ENCODE results near the gene SARDH.

The SARDH gene

DNA sequence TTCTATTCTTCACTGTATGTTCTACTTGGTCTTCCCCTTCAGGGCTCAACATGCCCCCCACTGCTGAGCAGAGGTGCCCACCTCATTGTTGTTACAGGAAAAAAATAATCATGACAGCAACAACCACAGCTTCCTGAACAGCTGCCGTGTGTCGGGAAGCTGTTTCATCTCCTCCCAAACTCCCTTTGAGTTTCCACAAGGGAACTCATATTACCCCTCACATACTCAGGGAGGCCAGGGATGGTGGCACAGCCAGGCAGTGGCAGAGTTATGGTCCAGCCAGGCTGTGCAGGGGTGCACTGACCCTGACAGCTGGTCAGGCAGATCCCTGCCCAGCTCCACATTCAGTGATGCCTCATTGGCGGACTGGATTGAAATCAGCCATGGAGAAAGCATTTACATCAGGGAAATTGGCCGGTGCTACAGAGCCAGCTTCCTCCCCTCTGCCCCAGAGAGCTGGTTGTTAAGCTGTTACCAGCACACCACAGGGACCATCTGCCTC is 37.3 kb downstream of the SARDH start:
- no peak overlapping the region for H3K4me3 ChIP-seq (ENCODE audit: control insufficient read depth, low read depth, low read length)
- DNase-seq (ENCODE audit: low read depth), result no peak
- TF ChIP-seq, protein P1, sequence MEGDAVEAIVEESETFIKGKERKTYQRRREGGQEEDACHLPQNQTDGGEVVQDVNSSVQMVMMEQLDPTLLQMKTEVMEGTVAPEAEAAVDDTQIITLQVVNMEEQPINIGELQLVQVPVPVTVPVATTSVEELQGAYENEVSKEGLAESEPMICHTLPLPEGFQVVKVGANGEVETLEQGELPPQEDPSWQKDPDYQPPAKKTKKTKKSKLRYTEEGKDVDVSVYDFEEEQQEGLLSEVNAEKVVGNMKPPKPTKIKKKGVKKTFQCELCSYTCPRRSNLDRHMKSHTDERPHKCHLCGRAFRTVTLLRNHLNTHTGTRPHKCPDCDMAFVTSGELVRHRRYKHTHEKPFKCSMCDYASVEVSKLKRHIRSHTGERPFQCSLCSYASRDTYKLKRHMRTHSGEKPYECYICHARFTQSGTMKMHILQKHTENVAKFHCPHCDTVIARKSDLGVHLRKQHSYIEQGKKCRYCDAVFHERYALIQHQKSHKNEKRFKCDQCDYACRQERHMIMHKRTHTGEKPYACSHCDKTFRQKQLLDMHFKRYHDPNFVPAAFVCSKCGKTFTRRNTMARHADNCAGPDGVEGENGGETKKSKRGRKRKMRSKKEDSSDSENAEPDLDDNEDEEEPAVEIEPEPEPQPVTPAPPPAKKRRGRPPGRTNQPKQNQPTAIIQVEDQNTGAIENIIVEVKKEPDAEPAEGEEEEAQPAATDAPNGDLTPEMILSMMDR (IDR thresholded peaks at IDR 0.05; ENCODE audit: control insufficient read depth, insufficient read depth, low read depth, low read length, missing control alignments), result no peak

DNA sequence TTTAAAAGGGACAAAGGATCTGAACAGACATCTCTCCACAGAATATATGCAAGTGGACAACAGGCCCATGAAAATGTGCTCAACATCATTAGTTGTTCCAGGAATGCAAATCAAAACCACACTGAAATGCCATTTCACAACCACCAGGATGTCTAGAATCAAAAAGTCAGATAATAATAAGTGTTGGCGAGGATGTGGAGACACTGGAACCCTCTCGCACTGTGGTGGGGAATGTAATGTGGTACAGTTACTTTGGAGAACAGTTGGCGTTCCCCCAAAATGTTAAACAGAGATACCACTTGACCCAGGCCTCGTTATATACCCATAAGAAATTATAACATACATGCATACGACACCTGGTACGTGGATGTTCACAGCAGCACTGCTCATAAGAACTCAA is 38.6 kb downstream of the SARDH start:
- no peak overlapping the region for H3K4me3 ChIP-seq (ENCODE audit: control insufficient read depth, low read depth, low read length)
- TF ChIP-seq, protein P1 (IDR thresholded peaks at IDR 0.05; ENCODE audit: control insufficient read depth, insufficient read depth, low read depth, low read length, missing control alignments), result no peak
- DNase-seq (ENCODE audit: low read depth), result no peak

DNA sequence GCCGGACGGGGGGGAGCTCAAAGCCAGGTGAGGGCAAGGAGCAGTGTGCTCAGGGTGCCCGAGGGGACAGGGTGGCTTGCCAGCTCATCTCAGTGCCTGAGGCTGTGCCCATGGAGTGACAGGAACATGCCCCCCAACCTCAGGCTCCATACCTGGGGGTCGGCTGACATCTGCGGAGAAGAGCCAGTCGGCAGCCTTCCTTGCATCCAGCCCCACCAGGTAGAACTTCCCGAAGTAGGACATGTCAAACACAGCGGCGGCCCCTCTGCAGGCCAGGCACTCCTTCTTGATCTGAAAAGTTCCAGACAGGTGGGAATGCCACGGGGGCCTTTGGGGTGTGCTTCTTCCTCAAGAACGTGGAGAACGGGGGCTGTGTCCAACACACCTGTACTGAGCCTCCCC is 42.1 kb downstream of the SARDH start:
- H3K4me3 ChIP-seq (ENCODE audit: control insufficient read depth, low read depth, low read length), result no peak overlapping the region
- DNase-seq (ENCODE audit: low read depth), result no peak
- TF ChIP-seq, protein P1 (IDR thresholded peaks at IDR 0.05; ENCODE audit: control insufficient read depth, insufficient read depth, low read depth, low read length, missing control alignments), result no peak

GRCh38 chr9:133694686-133695085 is 43.5 kb downstream of the SARDH start:
- TF ChIP-seq, protein P1 (IDR thresholded peaks at IDR 0.05; ENCODE audit: control insufficient read depth, insufficient read depth, low read depth, low read length, missing control alignments), result no peak
- no peak for DNase-seq (ENCODE audit: low read depth)
- H3K4me3 ChIP-seq (ENCODE audit: control insufficient read depth, low read depth, low read length), result no peak overlapping the region

DNA sequence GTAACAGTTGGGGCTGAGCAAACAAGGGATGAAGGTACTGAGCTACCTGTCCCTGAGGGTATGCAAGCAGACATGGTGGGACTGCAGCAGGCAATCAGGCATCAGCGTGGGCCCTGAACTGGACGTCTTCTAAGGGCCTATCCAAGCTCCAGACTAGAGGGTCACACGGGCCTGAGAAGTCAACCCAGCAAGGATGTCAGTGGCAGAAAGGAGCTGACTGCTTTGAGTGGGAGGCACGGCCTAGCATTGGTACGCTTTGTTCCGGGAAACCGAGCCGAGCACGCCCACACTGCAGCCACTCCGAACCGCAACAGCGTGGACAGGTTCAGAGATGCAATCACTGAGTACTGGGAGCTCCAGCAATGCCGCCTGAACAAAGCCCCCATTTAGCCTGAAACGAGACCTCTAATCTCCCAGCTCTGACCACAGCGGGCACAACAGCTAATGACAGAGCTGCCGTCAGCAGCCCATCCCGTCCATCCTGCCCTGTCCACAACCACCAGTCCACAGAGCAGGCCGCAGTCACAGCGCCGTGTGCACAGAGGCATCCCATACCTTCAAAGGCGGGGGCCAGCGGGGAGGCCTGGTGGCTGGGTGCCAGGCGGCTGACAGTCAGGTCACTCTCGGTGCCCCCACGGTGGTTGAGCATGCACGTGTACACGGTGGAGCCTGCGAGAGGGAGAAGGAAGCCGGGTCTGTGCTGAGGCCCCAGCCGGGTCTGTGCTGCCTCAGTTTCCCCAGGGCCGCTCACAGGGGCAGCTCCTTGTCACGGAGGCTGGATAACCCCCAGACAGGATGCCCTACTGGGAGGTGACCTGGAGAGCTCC is 44.2 kb downstream of the SARDH start:
- DNase-seq (ENCODE audit: low read depth), result no peak
- TF ChIP-seq, protein P1 (IDR thresholded peaks at IDR 0.05; ENCODE audit: control insufficient read depth, insufficient read depth, low read depth, low read length, missing control alignments), result no peak
- H3K4me3 ChIP-seq (ENCODE audit: control insufficient read depth, low read depth, low read length), result no peak overlapping the region

DNA sequence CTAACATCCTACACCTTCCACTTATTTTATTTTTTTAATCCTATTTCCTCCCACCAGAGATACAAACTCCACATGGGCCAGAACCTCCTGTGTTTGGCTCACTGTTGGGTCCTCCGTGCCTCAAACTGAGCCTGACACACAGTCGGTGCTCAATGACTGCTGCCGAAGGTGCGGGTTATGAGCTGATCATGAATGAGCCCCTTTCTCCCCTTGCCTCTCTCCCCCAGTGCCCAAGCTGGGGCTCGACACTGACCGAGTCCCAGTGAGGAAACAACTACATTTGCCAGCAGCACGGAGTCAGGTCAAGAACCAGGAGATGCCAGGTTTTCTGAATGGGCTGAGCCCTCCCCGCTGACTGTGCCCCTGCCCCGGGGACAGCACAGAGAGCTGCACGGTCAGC is 45.0 kb downstream of the SARDH start:
- TF ChIP-seq, protein P1 (IDR thresholded peaks at IDR 0.05; ENCODE audit: control insufficient read depth, insufficient read depth, low read depth, low read length, missing control alignments), result no peak
- H3K4me3 ChIP-seq (ENCODE audit: control insufficient read depth, low read depth, low read length), result no peak overlapping the region
- DNase-seq (ENCODE audit: low read depth), result no peak
